K562 (cell line): ENCODE measurements around the gene CARD10. TPM values are rescaled to one million over a fixed set of nuclear protein-coding genes. Genes with fewer than 3 reads are reported as not detected.

Experiments
- ATAC-seq: fragments of 200-7000 bp; cut with Tn5 transposase; 3 replicates; pipeline ENCODE4 v1.9.1; 2020; ENCODE audit warnings: moderate library complexity
- BruUV-seq: library from RNA; stranded (reverse); fragments of 400-500 nt; replicated peaks from 2 replicates; lab custom pipeline; 2021; lab: Mats Ljungman, UMichigan
- CTCF ChIA-PET: fragments of 300-600 bp; formaldehyde crosslinking; extraction: SDS; loops from one replicate; lab custom pipeline; 2021; ENCODE audit warnings: low intra/inter-chr PET ratio; lab: Yijun Ruan, JAX
- POLR2A ChIA-PET: fragments of 300-600, 350-650 bp; sonication (Branson Sonifier 250); formaldehyde crosslinking; extraction: SDS; loops from one replicate; lab custom pipeline; 2021; ENCODE audit warnings: antibody characterized with exemption, inconsistent platforms; lab: Yijun Ruan, JAX
- DNase-seq, 4 experiments: peaks; one replicate each; pipeline versions ENCODE4 v3.0.0 to v3.0.0-alpha.2; 2011 to 2018; ENCODE audit warnings: low spot score in 3 of 4, mixed read lengths in 3 of 4; ENCODE audit errors: extremely low read depth in 1 of 4
- FAIRE-seq: peaks from 2 replicates; lab custom pipeline; 2011; peaks lifted over from hg19 to GRCh38; lab: Jason Lieb, UNC
- H2AFZ ChIP-seq: 2 replicates; pipeline ENCODE4 v1.6.0; 2011; ENCODE audit warnings: low read depth, low read length, control low read depth, inconsistent platforms
- H3K27ac ChIP-seq: fragments of 200-600 bp; 3 replicates; pipeline ENCODE4 v1.8.0; 2011; ENCODE audit warnings: low read depth, mild to moderate bottlenecking, control low read depth, inconsistent platforms, low read length, moderate library complexity, mixed read lengths; ENCODE audit errors: extremely low read depth
- H3K27me3 ChIP-seq, 2 experiments: fragments of 300-600 bp in 1 of 2; 2 replicates in 1 of 2; 3 replicates in 1 of 2; pipeline versions ENCODE4 v1.6.0 to v1.8.0; 2011; ENCODE audit warnings: inconsistent platforms in 2 of 2, low read length in 2 of 2, mild to moderate bottlenecking in 1 of 2, mixed read lengths in 1 of 2, moderate library complexity in 1 of 2; ENCODE audit not compliant: control insufficient read depth in 2 of 2, insufficient read depth in 2 of 2
- H3K36me3 ChIP-seq: fragments of 300-600 bp; 3 replicates; pipeline ENCODE4 v1.8.0; 2011; ENCODE audit warnings: mild to moderate bottlenecking, low read length, inconsistent platforms; ENCODE audit not compliant: control insufficient read depth, insufficient read depth
- H3K4me1 ChIP-seq, 2 experiments: fragments of 200-600 bp in 1 of 2; replicated peaks in 1 of 2; 2 replicates in 1 of 2; 3 replicates in 1 of 2; pipeline versions ENCODE4 v1.5.1 to v1.8.0; 2011; ENCODE audit warnings: inconsistent platforms in 2 of 2, low read length in 2 of 2, mild to moderate bottlenecking in 1 of 2, mixed read lengths in 1 of 2, moderate library complexity in 1 of 2; ENCODE audit not compliant: control insufficient read depth in 2 of 2, insufficient read depth in 2 of 2
- H3K4me2 ChIP-seq: 2 replicates; pipeline ENCODE4 v1.6.1; 2011; ENCODE audit warnings: low read length, control low read depth, inconsistent platforms, mixed read lengths; ENCODE audit not compliant: insufficient read depth
- H3K4me3 ChIP-seq: fragments of 200-600 bp; sonication (generic), shearing (Covaris generic); 2 replicates; pipeline ENCODE4 v1.5.1; 2016; ENCODE audit warnings: control low read depth, inconsistent platforms
- H3K79me2 ChIP-seq: fragments of 200-600 bp; 3 replicates; pipeline ENCODE4 v1.8.0; 2011; ENCODE audit warnings: low read length, inconsistent platforms; ENCODE audit not compliant: control insufficient read depth, insufficient read depth
- H3K9ac ChIP-seq, 2 experiments: 2 replicates each; pipeline versions ENCODE4 v1.6.0 to v1.6.1; 2011; ENCODE audit warnings: low read depth in 2 of 2, low read length in 2 of 2, control low read depth in 1 of 2, inconsistent platforms in 1 of 2, mild to moderate bottlenecking in 1 of 2, mixed read lengths in 1 of 2; ENCODE audit not compliant: insufficient read depth in 1 of 2
- H3K9me1 ChIP-seq: one replicate; pipeline ENCODE4 v1.6.0; 2011; ENCODE audit warnings: inconsistent platforms, mild to moderate bottlenecking, low read length, moderate library complexity; ENCODE audit not compliant: control insufficient read depth, insufficient read depth
- H3K9me3 ChIP-seq: replicated peaks from 2 replicates; pipeline ENCODE4 v1.5.1; 2011; ENCODE audit warnings: low read depth, low read length, inconsistent platforms; ENCODE audit not compliant: control insufficient read depth, insufficient read depth
- H4K20me1 ChIP-seq: replicated peaks from 2 replicates; pipeline ENCODE4 v1.6.1; 2011; ENCODE audit warnings: low read length, inconsistent platforms, mixed read lengths; ENCODE audit not compliant: control insufficient read depth, insufficient read depth
- CCNT2 ChIP-seq: IDR thresholded peaks from 2 replicates; pipeline ENCODE4 v1.6.1; 2011; ENCODE audit warnings: borderline replicate concordance, low read depth, mild to moderate bottlenecking, moderate library complexity, mixed read lengths, low read length; ENCODE audit not compliant: insufficient read length; ENCODE audit errors: extremely low read depth
- ZC3H4 ChIP-seq: sonication (generic); formaldehyde crosslinking; IDR thresholded peaks from 2 replicates; pipeline ENCODE4 v1.9.0; 2021; ENCODE audit warnings: missing genetic modification reagents, borderline replicate concordance
- ZNF583 ChIP-seq: fragments of 250-450 bp; sonication (Bioruptor Pico); IDR thresholded peaks from 2 replicates; pipeline ENCODE4 v1.4.0; 2020
- WGBS: fragments of 100-300 bp; shearing (Covaris generic); methylation state at CpG from one replicate; pipeline ENCODE4 v1.1.6; 2016; ENCODE audit warnings: low coverage, mixed read lengths; ENCODE audit not compliant: insufficient coverage; ENCODE audit errors: missing lambda C conversion rate; 5-methylcytosine and 5-hydroxymethylcytosine counted together
- in situ Hi-C: fragments of 300-500 bp; cut with MboI; formaldehyde crosslinking; loops from 4 replicates; pipeline ENCODE4 v1.15.0; 2018; ENCODE audit warnings: inconsistent platforms, mixed read lengths
- intact Hi-C: fragments of 100-400 bp; cut with micrococcal nuclease; formaldehyde crosslinking; loops from 2 replicates; pipeline ENCODE4 v1.14.2; 2022
- polyA plus RNA-seq, 8 experiments: library from polyadenylated mRNA; depleted of rRNA in 4 of 8; stranded (reverse) in 5 of 8; unstranded in 3 of 8; fragments of >200 nt; fragmentation: Nextera tagmentation in 2 of 8; fragmentation: Illumina TruSeq in 1 of 8; extraction: Ambion mirVana in 2 of 8; extraction: Trizol in 1 of 8; gene quantifications; 2 replicates each; pipeline versions ENCODE4 v1.2.1 to v1.2.3, GENCODE V29; 2011 to 2014; ENCODE audit warnings: inconsistent platforms in 1 of 8, missing spikeins in 1 of 8
- total RNA-seq, 7 experiments: library from RNA; depleted of rRNA in 6 of 7; stranded (reverse); fragments of >200 nt in 6 of 7; fragmentation: Illumina TruSeq in 2 of 7; extraction: Trizol in 2 of 7; gene quantifications; 2 replicates each; pipeline versions ENCODE4 v1.2.1 to v1.2.3, GENCODE V29; 2011 to 2021; ENCODE audit warnings: low replicate concordance in 1 of 7
- TF ChIP-seq, protein P1 (sequence below): IDR thresholded peaks from 3 replicates; pipeline ENCODE4 v1.6.1; 2011; ENCODE audit warnings: borderline replicate concordance, mild to moderate bottlenecking; ENCODE audit not compliant: insufficient read length, insufficient read depth

CARD10 gene
- total and polyA plus RNA-seq, 9 of the 15 experiments (the other 6 are each of a cell fraction or from before 2014, with no cell fraction given): 0.13 to 5.8 (median 1.6) TPM

DNA sequence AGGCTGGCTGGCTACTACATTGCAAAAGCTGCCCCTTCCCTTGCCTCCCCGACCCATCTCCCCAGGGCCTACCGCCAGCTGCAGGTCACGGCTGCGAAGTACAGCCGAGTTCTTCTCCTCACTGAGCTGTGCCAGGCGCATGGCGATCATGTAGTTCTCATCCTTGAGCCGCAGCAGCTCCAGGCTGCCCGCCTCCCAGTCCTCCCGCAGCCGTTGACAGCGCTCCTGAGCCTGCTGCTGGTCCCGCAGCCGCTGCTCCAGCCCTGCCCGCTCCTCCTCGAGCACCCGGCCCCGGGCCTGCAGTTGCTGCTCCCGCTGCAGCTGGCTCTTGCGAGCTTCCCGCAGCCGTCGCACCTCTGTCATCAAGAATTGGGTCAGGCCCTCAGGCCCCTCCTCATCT is 3.3 kb downstream of the CARD10 start:
- TF ChIP-seq, protein P1, sequence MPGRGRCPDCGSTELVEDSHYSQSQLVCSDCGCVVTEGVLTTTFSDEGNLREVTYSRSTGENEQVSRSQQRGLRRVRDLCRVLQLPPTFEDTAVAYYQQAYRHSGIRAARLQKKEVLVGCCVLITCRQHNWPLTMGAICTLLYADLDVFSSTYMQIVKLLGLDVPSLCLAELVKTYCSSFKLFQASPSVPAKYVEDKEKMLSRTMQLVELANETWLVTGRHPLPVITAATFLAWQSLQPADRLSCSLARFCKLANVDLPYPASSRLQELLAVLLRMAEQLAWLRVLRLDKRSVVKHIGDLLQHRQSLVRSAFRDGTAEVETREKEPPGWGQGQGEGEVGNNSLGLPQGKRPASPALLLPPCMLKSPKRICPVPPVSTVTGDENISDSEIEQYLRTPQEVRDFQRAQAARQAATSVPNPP: no peak
- TF ChIP-seq ZC3H4 (CRISPR knock-in tag) (no peak), ZNF583 (CRISPR knock-in tag) (no peak), CCNT2 (no peak)
- no peak overlapping the region for H3K4me3 ChIP-seq
- no peak overlapping the region for H2AFZ ChIP-seq
- ChIA-PET CTCF (no interaction called here), POLR2A (interaction anchor here (0.6 kb wide), 2 partner anchors 46 to 401 kb away, joined by 3 to 4 read pairs; no protein-coding TSS in a partner anchor)
- intact Hi-C loops (no loop called here), in situ Hi-C loops (no loop called here)
- H3K9me3 ChIP-seq: no peaks in the 10 kb centered on the region
- no peak overlapping the region for H3K27ac ChIP-seq
- H3K79me2 ChIP-seq: no peaks in the 10 kb centered on the region; the same call in 2 of the 3 replicates
- 80% methylated on average over 12 of the region's 23 CpGs for WGBS
- H3K9ac ChIP-seq: no peak overlapping the region; a peak in 1 of 4 replicates
- no peaks in the 10 kb centered on the region for H3K27me3 ChIP-seq
- no peak overlapping the region for H3K4me2 ChIP-seq
- no TSS peak for BruUV-seq
- no peak for DNase-seq
- FAIRE-seq: no peak
- peaks cover 11% of the 10 kb centered on the region; the same call in 2 of the 3 replicates for H3K36me3 ChIP-seq
- peaks cover 23 to 33% of the 10 kb centered on the region in 2 experiments for H3K4me1 ChIP-seq
- no peaks in the 10 kb centered on the region for H4K20me1 ChIP-seq
- H3K9me1 ChIP-seq: no peaks in the 10 kb centered on the region
- ATAC-seq: no peak
